Measurements from ENCODE around the gene BRCA1.
"Not testable (repeated sequence)": the region's sequence is repeated elsewhere in the genome, so short reads cannot be mapped to it uniquely, and the experiment has no call there.

Gene BRCA1

GRCh38 chr17:43070257-43070656 is 54.9 kb downstream of the BRCA1 start:
- TF ChIP-seq, protein P1, sequence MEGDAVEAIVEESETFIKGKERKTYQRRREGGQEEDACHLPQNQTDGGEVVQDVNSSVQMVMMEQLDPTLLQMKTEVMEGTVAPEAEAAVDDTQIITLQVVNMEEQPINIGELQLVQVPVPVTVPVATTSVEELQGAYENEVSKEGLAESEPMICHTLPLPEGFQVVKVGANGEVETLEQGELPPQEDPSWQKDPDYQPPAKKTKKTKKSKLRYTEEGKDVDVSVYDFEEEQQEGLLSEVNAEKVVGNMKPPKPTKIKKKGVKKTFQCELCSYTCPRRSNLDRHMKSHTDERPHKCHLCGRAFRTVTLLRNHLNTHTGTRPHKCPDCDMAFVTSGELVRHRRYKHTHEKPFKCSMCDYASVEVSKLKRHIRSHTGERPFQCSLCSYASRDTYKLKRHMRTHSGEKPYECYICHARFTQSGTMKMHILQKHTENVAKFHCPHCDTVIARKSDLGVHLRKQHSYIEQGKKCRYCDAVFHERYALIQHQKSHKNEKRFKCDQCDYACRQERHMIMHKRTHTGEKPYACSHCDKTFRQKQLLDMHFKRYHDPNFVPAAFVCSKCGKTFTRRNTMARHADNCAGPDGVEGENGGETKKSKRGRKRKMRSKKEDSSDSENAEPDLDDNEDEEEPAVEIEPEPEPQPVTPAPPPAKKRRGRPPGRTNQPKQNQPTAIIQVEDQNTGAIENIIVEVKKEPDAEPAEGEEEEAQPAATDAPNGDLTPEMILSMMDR (IDR thresholded peaks at IDR 0.05; ENCODE audit: insufficient read depth, low read depth, low read length, missing control alignments): no peak
- DNase-seq (ENCODE audit: low read depth): no peak
- H3K4me3 ChIP-seq (ENCODE audit: low read length): no peak overlapping the region

DNA sequence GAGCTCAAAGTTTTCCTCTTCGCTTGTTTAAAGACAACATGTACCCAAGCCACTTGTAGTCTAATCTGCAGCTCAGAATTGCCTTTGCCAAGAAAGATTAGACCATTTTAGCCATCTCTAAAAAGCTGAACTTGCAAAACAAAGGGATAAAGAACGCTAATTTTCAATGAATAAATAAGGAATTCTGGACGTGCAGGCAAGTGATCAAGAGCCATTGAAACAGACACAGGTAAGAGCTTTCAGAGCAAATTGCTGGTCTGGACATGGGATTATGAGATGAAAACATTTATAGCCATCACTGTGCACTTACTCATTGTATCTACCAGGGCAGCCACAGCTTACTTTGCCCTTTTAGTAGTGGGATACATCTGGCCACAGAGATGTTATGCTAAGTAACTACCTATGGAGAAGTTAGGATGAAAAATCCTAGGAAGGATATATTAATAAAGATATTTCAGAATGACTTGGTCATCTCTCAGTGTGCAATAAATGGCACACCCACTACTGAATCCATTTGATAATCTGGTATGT is 55.7 kb downstream of the BRCA1 start:
- TF ChIP-seq, protein P1 (IDR thresholded peaks at IDR 0.05; ENCODE audit: insufficient read depth, low read depth, low read length, missing control alignments): no peak
- no peak overlapping the region for H3K4me3 ChIP-seq (ENCODE audit: low read length)
- DNase-seq (ENCODE audit: low read depth): no peak

DNA sequence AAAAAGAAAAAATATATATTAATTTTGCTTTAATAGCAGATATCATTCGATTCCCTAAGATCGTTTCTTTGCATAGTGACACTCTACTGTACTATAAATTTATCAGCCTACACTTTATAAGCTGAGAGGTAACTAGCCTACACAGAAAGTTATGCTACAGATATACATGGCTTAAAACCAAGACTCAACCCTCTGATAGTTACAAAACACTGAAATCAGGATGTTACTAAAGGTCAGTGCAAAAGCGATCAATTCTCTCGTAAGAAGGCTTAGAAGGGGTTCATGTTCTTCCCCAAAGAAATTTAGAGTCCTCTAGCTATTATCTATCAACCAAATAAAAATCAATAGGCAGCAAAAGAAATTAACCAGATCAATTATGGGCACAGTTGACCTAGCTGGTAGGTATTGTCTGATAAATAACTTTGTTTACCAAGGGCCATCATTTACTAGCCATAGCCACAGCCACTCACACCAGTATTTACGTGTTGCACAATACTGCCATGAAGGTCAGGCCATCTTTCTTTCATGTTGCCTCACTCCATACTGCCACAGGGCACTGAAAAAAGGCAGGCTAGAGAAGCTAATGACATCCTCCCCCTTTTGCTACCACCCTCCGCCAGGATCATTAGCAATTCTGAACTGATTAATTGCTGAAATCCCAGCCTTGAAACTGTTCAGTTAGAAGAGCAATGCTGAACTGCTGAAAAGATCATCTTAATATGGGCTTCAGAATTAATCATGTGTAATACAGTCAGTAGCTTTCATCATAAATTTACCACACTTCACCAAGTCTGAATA is 56.4 kb downstream of the BRCA1 start:
- DNase-seq (ENCODE audit: low read depth): no peak
- no peak overlapping the region for H3K4me3 ChIP-seq (ENCODE audit: low read length)
- TF ChIP-seq, protein P1 (IDR thresholded peaks at IDR 0.05; ENCODE audit: insufficient read depth, low read depth, low read length, missing control alignments): no peak

GRCh38 chr17:43062984-43063638 is 62.1 kb downstream of the BRCA1 start:
- H3K4me3 ChIP-seq (ENCODE audit: low read length): no peak overlapping the region
- TF ChIP-seq, protein P1 (IDR thresholded peaks at IDR 0.05; ENCODE audit: insufficient read depth, low read depth, low read length, missing control alignments): no peak
- no peak for DNase-seq (ENCODE audit: low read depth)

DNA sequence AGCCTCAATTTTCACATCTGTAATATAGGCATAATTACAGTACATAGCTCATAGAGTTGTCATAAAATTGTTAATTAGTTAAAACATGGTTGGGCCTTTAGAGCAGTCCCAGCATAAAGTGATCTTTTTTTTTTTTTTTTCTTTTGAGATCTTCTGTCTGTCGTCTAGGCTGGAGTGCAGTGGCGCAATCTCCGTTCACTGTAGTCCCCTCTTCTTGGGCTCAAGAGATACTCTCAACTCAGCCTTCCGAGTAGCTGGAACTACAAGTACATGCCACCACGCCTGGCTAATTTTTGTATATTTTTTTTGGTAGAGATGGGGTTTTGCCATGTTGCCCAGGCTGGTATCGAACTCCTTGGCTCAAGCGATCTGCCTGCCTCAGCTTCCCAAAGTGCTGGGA is 69.1 kb downstream of the BRCA1 start:
- no peak for DNase-seq (ENCODE audit: low read depth)
- TF ChIP-seq, protein P1 (IDR thresholded peaks at IDR 0.05; ENCODE audit: insufficient read depth, low read depth, low read length, missing control alignments): no peak
- no peak overlapping the region for H3K4me3 ChIP-seq (ENCODE audit: low read length)

GRCh38 chr17:43053008-43053407 is 72.2 kb downstream of the BRCA1 start:
- not testable (repeated sequence) for DNase-seq (ENCODE audit: low read depth)

DNA sequence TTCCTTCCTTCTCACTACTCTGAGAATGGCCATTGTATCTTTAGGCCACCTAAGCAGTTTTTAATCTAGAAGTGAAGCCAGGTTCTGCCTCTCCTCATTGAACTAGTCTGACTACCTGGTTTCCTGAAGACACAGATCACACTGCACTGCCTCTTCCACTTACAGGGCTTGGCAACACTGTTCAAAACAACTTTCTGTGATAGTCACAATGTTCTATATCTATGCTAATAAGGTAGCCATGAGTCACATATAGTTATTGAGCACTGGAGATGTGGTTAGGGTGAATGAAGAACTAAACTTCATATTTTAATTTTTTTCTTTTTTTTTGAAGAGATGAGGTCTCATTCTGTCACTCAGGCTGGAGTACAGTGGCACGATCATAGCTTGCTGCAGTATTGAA is 73.2 kb downstream of the BRCA1 start:
- TF ChIP-seq, protein P1 (IDR thresholded peaks at IDR 0.05; ENCODE audit: insufficient read depth, low read depth, low read length, missing control alignments): no peak
- no peak for DNase-seq (ENCODE audit: low read depth)
- H3K4me3 ChIP-seq (ENCODE audit: low read length): no peak overlapping the region

More at GRCh38 chr17:43053008-43053407, 72.2 kb downstream of the BRCA1 start:
- not testable (repeated sequence) for H3K4me3 ChIP-seq (ENCODE audit: low read length)
